ENCODE results near the gene IL22RA1. TPM values are rescaled to one million over a fixed set of nuclear protein-coding genes. Genes with fewer than 3 reads are reported as not detected.

The IL22RA1 gene
- total RNA-seq, 1 experiment from 2014 or later: 1.2 TPM

DNA sequence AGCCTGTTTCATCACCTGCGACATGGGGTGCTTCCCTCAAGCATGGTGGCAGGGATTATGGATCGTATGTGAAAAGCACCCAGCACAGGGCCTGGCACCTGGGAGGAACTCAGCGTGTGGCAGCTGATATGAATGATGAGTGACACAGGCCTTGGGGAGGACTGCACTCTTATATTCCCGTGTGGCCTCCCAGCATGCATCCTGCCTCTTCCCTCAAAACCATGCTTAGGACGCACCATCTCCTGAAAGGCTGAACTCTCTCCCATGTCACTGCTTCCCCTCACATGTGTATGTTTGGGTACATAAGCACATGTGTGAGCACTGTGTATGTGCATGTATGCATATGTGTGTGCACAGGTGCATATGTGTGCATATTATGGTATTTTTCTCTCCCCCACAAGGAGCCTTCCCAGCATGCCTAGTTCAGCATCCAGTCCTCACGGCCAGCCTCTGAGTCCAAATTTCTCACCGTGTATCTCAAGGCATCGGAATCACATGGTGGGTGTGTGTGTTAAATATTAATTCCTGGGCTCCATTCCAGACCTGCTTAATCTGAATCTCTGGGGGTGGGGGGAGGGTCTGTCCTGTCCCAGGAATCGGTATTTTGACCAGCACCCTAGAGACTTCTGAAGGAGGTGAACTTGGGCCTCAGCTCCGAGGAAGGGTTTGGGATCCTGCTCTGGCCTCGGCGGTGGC, 43.8 kb downstream of the IL22RA1 start:
- no peak for TF ChIP-seq EZH2 (IDR thresholded peaks at IDR 0.05; ENCODE audit: low read length, unreplicated experiment)
- TF ChIP-seq EZH2phosphoT487 (IDR thresholded peaks at IDR 0.05; ENCODE audit: borderline replicate concordance, low read length): no peak
- TF ChIP-seq CTCF (conservative IDR thresholded peaks at IDR 0.05; ENCODE audit: low read depth, low read length): no peak
- Histone ChIP-seq H3K4me3 (ENCODE audit: low read length) (no peak overlapping the region), H3K79me2 (ENCODE audit: low read length) (no peaks in the 10 kb centered on the region), H3K9ac (ENCODE audit: low read length) (no peak overlapping the region), H3K9me3 (ENCODE audit: low read length) (no peaks in the 10 kb centered on the region), H3K27ac (ENCODE audit: low read length) (no peak overlapping the region), H3F3A (ENCODE audit: low read length, unreplicated experiment) (no peaks in the 10 kb centered on the region), H3K4me2 (ENCODE audit: low read length) (no peak overlapping the region), H3K36me3 (ENCODE audit: low read depth, low read length) (no peaks in the 10 kb centered on the region), H3K4me1 (ENCODE audit: insufficient read depth, low read length) (no peaks in the 10 kb centered on the region), H4K20me1 (ENCODE audit: low read length) (no peaks in the 10 kb centered on the region), H3K27me3 (ENCODE audit: low read length) (no peaks in the 10 kb centered on the region), H2AFZ (ENCODE audit: low read length) (no peak overlapping the region), H3K9me2 (replicated peaks; ENCODE audit: low read length) (no peaks in the 10 kb centered on the region)
- ChIA-PET POLR2A (ENCODE audit: unreplicated experiment) (no interaction called here), CTCF (no interaction called here)
- no peak for ATAC-seq
- no peak for DNase-seq
- intact Hi-C loops (cut with micrococcal nuclease): no loop called here
- BruUV-seq (replicated peaks): no TSS peak

DNA sequence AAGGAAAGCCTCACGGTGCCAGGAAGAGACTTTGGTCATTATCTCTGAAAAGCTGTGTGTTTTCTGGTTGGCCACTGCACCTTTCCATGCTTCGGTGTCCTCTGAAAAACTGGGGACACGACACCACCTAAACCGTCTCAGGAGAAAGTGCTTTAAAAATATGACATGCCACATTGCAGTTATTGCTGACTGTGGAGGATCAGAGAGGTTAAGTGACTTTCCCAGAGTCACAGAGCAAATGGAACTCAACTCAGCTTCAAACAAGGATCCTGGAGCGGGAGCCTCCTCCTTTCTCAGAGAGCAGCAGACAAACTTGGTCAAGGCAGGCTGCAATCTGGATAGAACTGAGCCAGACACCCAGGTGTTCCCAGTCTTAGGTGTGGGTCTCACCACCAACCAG, 44.8 kb downstream of the IL22RA1 start:
- CTCF ChIA-PET: no interaction called here
- POLR2A ChIA-PET (ENCODE audit: unreplicated experiment): no interaction called here

More for the DNA sequence above, 44.8 kb downstream of the IL22RA1 start:
- no peaks in the 10 kb centered on the region for H3K4me1 ChIP-seq (ENCODE audit: insufficient read depth, low read length)
- H3K4me3 ChIP-seq (ENCODE audit: low read length): no peak overlapping the region
- no peak for DNase-seq
- H3K9me2 ChIP-seq (replicated peaks; ENCODE audit: low read length): no peaks in the 10 kb centered on the region
- no peak for ATAC-seq
- no peak overlapping the region for H3K27ac ChIP-seq (ENCODE audit: low read length)
- H3K27me3 ChIP-seq (ENCODE audit: low read length): no peaks in the 10 kb centered on the region
- no peaks in the 10 kb centered on the region for H3K79me2 ChIP-seq (ENCODE audit: low read length)
- intact Hi-C loops (cut with micrococcal nuclease): no loop called here
- H3F3A ChIP-seq (ENCODE audit: low read length, unreplicated experiment): no peaks in the 10 kb centered on the region
- no peak overlapping the region for H2AFZ ChIP-seq (ENCODE audit: low read length)
- no peak overlapping the region for H3K4me2 ChIP-seq (ENCODE audit: low read length)
- TF ChIP-seq EZH2 (IDR thresholded peaks at IDR 0.05; ENCODE audit: low read length, unreplicated experiment) (no peak), EZH2phosphoT487 (IDR thresholded peaks at IDR 0.05; ENCODE audit: borderline replicate concordance, low read length) (no peak), CTCF (conservative IDR thresholded peaks at IDR 0.05; ENCODE audit: low read depth, low read length) (no peak)
- no peak overlapping the region for H3K9ac ChIP-seq (ENCODE audit: low read length)
- no peaks in the 10 kb centered on the region for H3K9me3 ChIP-seq (ENCODE audit: low read length)
- no peaks in the 10 kb centered on the region for H3K36me3 ChIP-seq (ENCODE audit: low read depth, low read length)
- no peaks in the 10 kb centered on the region for H4K20me1 ChIP-seq (ENCODE audit: low read length)
- BruUV-seq (replicated peaks): no TSS peak

Measured in PC-3 (cell line).